NB4 (cell line): ENCODE data around the gene ALG8.

Experiments
- DNase-seq: peaks from one replicate; pipeline ENCODE4 v3.0.0; 2010; ENCODE audit warnings: low read depth
- H3K4me3 ChIP-seq: one replicate; pipeline ENCODE4 v1.5.1; 2011; ENCODE audit warnings: mild to moderate bottlenecking, low read depth, low read length, moderate library complexity
- MYC ChIP-seq: IDR thresholded peaks from 2 replicates; pipeline ENCODE4 v1.6.1; 2011; ENCODE audit warnings: low read depth, low read length
- POLR2A ChIP-seq: IDR thresholded peaks from 2 replicates; pipeline ENCODE4 v1.6.1; 2011; ENCODE audit warnings: mild to moderate bottlenecking; ENCODE audit not compliant: insufficient read length; ENCODE audit errors: extremely low read depth
- TF ChIP-seq, protein P1 (sequence below): IDR thresholded peaks from one replicate; pipeline ENCODE4 v1.5.1; 2012; ENCODE audit warnings: low read depth, low read length
- TF ChIP-seq, protein P2 (sequence below): IDR thresholded peaks from 2 replicates; pipeline ENCODE4 v1.6.1; 2011; ENCODE audit warnings: low read depth, low read length

Gene ALG8

DNA sequence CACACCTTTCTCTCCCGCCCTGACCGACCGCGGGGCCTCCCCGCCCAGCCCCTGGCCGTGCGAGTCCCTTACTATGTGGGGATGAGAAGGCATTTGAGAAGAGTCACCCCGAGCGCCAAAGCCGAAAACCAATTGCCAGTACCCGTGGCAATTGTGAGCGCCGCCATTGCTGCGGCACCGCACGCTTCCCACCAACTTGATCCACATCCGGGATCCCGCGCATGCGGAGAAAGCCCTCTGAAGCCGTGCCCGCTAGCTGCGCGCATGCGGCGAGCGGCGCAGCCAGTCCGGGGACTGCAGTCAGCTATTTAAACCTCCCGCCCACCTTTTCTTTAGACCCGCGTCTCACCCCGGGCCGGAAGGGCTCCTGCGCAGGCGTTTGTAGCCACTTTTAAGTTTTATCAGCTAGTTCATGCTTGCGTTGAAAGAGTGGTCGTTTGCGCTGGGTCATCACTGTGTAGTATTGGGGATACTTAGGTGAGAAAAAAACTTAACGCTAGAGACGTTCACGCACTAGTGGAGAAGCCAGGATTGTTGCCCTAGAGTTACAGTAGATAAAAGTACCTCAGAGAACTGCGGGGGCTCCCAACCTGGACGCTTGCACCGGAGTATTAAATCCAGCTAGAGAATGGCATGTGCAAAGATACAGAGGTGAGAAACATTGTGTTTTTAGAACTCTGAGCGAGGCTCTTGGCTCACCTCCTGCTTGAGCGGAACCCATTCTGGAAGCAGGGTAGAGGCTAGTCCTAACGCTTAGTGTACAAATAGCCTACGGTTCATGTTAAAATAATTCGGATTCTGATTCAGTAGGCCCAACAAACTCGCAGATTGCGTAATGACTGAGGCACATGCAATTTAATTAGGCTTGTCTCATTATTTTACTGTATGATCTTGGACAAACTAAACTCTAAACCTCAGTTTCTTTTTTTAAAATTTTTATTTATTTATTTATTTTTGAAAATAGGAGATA, at the start of gene ALG8:
Gene ALG8 (minus strand): TSS at position 205 of the 970 bp plus-strand sequence. CDS start 38 bp downstream, at position 167.
- H3K4me3 ChIP-seq = peak within 1 kb of the TSS; percentile 99
- DNase-seq = peak; percentile 99
- TF ChIP-seq POLR2A (peak; percentile 93), MYC (peak; percentile 99)
- TF ChIP-seq, protein P1, sequence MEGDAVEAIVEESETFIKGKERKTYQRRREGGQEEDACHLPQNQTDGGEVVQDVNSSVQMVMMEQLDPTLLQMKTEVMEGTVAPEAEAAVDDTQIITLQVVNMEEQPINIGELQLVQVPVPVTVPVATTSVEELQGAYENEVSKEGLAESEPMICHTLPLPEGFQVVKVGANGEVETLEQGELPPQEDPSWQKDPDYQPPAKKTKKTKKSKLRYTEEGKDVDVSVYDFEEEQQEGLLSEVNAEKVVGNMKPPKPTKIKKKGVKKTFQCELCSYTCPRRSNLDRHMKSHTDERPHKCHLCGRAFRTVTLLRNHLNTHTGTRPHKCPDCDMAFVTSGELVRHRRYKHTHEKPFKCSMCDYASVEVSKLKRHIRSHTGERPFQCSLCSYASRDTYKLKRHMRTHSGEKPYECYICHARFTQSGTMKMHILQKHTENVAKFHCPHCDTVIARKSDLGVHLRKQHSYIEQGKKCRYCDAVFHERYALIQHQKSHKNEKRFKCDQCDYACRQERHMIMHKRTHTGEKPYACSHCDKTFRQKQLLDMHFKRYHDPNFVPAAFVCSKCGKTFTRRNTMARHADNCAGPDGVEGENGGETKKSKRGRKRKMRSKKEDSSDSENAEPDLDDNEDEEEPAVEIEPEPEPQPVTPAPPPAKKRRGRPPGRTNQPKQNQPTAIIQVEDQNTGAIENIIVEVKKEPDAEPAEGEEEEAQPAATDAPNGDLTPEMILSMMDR = no peak
- TF ChIP-seq, protein P2, sequence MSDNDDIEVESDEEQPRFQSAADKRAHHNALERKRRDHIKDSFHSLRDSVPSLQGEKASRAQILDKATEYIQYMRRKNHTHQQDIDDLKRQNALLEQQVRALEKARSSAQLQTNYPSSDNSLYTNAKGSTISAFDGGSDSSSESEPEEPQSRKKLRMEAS = peak; percentile 98

DNA sequence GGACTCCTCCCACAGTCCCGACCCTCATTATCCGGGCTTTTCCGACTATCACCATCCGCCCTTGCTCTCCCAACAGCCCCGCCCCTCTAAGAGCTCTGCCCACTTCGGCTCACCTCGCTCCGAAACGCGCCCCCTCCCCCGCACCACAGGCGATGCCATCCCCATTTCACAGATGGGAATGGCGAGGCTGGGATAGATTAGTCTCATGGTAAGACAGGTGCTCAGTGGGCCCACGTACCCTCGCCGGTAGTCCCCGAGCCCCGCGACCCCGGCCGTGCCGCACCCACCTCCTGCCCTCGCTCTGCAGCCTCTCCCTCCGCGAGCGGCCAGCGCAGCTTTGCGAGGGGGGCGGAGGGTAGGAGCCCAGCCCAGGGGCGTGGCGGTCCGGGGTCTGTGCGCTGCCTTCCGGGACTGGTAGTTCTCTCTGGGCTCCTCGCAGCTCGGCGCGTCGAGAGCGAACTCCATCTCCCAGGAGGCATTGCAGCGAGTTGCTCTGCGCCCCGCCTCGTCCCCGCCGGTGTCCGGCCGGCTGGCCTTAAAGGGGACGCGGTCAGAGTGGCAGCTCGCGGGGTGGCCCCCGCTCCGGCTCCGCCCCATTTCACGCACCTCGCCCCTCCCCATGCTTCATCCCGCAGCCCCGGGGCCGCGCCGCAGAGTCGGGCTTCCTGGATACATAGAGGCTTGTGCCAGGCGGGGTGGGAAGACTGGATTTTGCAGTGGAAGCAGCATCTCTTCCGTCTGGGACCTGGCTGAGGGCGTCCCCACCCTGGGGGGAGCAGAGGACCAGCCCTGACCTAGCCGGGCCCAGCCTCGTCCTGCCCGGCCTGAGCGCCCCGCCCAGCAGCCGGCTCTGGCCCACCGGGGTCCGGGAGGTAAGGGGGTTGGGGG, 49.1 kb upstream of the ALG8 start, which contains the start of the genes KCTD21 and USP35:
Gene KCTD21 (minus strand): TSS at position 341 of the 888 bp plus-strand sequence. CDS start 14,072 bp downstream, outside the sequence.
Gene USP35 (plus strand): TSS at position 634 of the 888 bp plus-strand sequence. CDS start 7,327 bp downstream, outside the sequence.
- DNase-seq = peak; percentile 99
- TF ChIP-seq POLR2A (peak; percentile 50), MYC (peak; percentile 50)
- TF ChIP-seq, protein P1 = no peak
- TF ChIP-seq, protein P2 = peak; percentile 58
- H3K4me3 ChIP-seq = peak within 1 kb of the TSS; percentile 68

DNA sequence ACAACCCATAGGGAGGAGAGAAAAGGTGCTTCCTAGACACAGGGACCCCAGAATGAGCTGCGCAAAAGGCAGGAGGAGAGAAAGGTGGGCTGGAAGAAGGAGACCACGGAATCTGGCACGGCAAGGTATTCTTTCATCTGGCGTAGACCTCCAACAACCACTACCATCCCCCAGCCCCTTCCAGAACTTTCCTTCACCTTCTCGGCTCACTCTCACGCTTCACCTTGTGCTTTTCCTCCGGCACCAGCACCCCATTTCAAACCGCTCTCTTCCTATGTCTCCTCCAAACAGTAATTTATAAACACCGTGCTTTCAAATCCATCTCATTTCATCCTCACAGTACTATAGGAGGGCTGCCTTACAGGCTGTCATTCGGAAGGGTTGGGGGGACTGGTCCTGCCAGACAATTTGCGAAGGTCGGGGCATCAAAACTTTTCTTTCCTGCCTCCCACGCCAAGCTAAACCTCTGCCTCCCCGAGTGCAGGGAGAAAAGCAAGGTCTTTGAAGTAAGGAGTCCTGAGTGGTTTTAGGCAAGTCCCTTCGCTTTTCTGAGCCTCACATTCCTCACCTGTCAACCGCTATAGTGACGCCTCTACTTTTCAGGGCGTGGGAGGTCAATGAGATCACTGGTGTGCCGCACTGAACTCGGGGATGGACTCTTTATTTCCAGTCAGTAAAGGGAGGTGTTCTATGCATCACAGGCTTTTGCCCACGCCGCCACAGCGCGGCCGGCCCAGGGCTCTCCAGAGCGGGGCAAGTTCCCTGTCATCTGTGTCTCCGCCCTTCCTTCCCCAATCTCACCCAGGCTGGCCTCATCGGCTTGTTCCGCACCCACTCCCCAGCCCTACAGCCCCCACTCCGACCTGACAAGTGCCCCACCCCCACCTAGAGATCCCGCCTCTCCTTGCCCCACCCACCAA, 48.2 kb upstream of the ALG8 start:
- DNase-seq = peak; percentile 96
- H3K4me3 ChIP-seq = peak overlapping the region; percentile 68
- no peak for TF ChIP-seq POLR2A
- TF ChIP-seq, protein P2 = no peak
- no peak for TF ChIP-seq MYC
- TF ChIP-seq, protein P1 = no peak

DNA sequence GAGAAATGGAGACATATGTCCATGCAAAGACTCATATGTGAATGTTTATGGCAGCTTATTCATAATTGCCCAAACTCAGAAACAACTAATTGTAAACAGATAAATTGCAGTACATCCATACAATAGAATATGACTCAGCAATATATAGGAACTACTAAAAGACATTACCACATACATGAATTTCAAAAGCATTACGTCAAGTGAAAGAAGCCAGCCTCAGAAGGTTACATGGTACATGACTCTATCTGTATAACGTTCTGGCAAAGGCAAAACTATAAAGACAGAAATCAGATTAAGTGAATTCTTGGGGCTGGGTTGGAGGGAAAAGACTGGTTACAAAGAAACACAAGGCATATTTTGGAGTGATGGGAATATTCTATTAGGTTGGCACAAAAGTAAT, 41.8 kb upstream of the ALG8 start:
- H3K4me3 ChIP-seq = no peak overlapping the region
- DNase-seq = peak; percentile 66
- TF ChIP-seq POLR2A (no peak), MYC (no peak)
- TF ChIP-seq, protein P1 = no peak
- TF ChIP-seq, protein P2 = no peak
